ENCODE measurements around the gene RASAL2.

The RASAL2 gene

DNA sequence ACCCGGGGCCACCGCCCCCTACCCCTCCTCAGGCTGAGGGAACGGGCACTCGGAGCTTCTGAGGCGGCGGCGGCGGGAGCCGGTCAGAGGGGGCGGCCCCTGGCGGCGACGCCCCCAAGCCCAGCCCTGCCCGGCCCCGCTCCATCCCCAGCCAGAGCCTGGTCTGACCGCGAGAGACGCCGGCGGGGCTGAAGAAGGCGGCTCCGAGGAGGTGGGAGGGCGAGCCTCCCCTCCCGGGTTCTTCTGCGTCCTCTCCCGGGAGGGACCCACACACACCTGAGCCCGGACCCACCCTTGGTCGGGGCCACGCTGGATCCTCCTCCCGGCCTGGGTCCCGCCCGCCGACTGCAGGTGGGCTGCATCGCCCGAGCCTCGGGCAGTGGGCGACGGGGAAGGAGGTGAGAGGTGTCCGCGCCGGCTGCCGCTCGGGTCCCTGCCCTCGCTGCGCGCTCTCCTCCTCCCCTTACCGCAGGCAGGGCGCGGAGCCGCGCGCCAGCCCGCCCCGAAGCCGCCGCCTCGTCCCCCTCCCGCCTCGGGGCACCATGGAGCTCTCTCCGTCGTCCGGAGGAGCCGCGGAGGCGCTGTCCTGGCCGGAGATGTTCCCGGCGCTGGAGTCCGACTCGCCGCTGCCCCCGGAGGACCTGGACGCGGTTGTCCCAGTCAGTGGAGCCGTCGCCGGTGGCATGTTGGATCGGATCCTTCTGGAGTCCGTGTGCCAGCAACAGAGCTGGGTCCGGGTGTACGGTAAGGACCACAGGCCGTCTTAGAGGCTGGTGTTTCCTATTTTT lies at the start of gene RASAL2:
TSS of gene RASAL2 (plus strand) at position 154 of the 788 bp plus-strand sequence. CDS start at position 543, 389 bp downstream.
- DNase-seq (ENCODE audit: low spot score), result peak; percentile 52

DNA sequence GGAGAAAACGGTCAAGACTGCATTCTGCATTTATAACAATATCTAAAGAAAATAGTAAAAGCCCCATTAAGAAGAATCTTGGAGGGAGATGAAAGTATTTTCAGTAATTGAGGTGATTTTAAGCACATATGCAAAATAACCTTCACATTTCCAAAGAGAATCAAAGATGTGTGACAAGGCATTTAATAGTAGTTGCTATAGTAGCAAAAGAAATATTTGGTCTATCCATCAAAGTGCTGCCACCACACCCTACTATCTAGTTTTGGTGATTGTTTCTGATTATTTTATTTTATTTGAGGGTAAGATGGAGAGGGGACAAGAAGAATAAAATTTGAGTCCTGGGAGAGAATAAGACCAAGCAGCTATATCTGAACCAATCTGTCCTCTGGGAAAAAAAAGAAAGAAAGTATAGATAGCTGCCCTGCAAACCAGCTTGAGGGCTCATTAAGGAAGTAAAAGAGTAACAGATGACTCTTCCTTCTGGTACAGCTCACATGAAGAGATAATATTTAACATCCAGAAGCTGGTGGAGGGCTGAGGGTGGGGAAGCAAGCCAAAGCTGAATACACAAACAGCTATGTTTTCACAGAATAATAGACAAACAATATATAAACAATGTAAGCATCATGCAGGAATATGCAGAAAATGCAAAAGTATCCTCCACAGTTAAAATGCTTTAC lies 47.2 kb upstream of the RASAL2 start:
- no peak for DNase-seq (ENCODE audit: low spot score)

GRCh38 chr1:178047403-178048093 lies 46.4 kb upstream of the RASAL2 start:
- no peak for DNase-seq (ENCODE audit: low spot score)

GRCh38 chr1:178048426-178048825 lies 45.5 kb upstream of the RASAL2 start:
- no peak for DNase-seq (ENCODE audit: low spot score)

- DNase-seq (ENCODE audit: low spot score), result no peak
These were observed 45.0 kb upstream of the RASAL2 start for GRCh38 chr1:178048883-178049282.

DNA sequence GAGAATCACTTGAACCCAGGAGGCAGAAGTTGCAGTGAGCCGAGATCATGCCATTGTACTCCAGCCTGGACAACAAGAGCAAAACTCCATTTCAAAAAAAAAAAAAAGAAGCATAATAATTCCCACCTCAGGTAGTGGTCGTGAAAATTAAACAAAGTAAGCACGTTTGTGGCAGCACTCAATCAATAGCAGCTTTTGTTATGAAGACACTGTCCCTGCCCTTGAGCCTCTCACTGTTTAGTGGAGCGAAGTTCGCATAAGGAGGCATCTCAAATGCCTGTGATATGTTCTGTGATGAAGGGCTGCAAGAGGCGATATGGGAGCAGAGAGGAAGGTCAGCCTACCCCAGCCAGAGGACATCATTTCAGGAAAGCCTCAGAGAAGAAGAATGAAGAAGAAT lies 43.8 kb upstream of the RASAL2 start:
- no peak for DNase-seq (ENCODE audit: low spot score)

DNA sequence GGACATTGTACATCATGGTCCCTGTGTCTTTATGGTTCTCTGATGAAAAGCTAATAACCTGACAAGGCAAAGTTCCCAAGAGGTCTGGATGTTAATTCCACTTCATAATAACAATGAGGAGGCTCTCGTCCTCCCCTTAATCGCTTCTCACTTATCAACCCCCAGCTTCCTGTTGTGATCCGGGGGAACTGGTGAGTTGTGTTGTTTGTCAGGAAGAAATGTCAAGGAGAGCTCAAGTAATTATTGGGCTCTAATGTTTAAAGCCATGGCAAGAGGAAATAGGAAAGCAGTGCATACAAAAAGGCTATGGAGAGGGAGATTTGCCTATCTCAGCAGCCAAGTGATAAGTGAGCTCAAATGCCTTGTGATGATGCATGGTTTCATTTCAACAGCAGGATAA lies 42.8 kb upstream of the RASAL2 start:
- no peak for DNase-seq (ENCODE audit: low spot score)

GRCh38 chr1:178052650-178053461 lies 41.0 kb upstream of the RASAL2 start:
- no peak for DNase-seq (ENCODE audit: low spot score)

- DNase-seq (ENCODE audit: low spot score), result no peak
These were observed 38.8 kb upstream of the RASAL2 start for GRCh38 chr1:178055093-178055492.

GRCh38 chr1:178055779-178056471 lies 38.0 kb upstream of the RASAL2 start:
- no peak for DNase-seq (ENCODE audit: low spot score)

GRCh38 chr1:178057141-178057765 lies 36.7 kb upstream of the RASAL2 start:
- DNase-seq (ENCODE audit: low spot score), result no peak

GRCh38 chr1:178057912-178058534 lies 35.9 kb upstream of the RASAL2 start:
- peak; percentile 53 for DNase-seq (ENCODE audit: low spot score)

DNA sequence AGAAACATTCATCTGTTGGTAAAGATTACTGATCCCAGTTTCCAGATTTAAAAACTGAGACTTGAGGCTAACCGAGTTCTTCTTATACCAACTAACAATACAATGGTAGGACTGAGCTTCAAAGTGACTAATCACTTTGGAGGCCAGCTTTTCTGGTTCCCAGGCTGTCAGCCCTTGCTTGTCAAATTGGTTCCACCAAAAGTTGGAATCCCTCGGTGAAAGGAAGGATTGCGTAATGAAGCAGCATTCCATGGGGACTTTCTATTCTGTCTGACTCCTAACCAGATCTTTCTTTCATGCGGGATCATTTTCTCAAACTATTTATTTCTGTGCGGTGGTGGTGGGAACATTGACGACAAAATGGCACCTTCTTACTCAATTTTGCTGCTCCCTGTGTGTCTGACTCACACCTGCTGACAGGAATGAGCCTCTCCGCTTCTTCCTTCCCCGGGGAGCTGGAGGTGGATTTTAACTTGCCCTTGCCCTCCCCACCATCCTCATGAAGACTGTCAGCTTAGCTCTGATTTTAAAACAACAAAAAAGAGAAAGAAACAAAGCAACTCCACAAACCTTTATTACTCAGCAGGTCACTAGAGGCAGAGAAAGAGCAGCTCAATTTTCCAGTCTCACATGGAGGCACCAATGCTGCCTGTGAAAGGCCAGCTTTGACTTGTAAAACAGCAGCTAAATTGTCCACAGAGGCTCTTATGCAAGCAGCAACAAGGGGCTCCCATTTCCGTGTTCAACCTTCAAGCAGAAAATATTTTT lies 32.9 kb upstream of the RASAL2 start:
- peak; percentile 63 for DNase-seq (ENCODE audit: low spot score)

DNA sequence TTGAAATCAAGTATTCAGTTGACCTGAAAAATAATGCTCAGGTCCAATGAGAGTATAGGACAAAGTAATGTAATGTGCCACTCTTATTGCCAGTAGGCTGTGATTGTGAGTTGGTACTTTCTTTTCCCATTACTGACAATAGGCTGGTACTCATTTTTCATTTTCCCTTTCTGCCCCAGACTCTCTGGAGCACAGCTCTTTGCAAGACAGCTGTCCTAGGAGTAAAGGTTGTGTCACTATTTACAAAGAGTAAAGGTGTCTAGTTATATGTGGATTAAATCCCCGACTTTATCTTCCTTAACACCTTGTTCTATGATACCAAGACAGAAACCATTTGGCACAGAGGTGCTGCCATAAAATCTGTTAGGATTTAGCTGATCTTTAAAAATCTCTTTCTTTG lies 32.3 kb upstream of the RASAL2 start:
- DNase-seq (ENCODE audit: low spot score), result no peak

- no peak for DNase-seq (ENCODE audit: low spot score)
These were observed 29.6 kb upstream of the RASAL2 start for GRCh38 chr1:178064191-178064821.

DNA sequence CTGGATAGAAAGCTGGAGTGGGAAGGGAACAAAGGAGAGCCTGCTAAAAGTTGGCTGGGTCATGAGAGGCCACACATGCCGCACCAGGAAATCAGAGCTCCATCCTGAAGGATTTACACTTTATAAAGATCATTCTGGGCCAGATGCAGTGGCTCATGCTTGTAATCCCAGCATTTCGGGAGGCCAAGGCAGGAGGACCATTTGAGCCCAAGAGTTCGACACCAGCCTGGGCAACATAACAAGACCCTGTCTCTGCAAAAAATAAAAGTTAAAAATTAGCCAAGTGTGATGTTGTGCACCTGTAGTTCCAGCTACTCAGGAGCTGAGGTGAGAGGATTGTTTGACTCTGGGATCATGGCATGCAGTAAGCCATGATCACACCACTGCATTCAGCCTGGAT lies 28.7 kb upstream of the RASAL2 start:
- DNase-seq (ENCODE audit: low spot score), result no peak

DNA sequence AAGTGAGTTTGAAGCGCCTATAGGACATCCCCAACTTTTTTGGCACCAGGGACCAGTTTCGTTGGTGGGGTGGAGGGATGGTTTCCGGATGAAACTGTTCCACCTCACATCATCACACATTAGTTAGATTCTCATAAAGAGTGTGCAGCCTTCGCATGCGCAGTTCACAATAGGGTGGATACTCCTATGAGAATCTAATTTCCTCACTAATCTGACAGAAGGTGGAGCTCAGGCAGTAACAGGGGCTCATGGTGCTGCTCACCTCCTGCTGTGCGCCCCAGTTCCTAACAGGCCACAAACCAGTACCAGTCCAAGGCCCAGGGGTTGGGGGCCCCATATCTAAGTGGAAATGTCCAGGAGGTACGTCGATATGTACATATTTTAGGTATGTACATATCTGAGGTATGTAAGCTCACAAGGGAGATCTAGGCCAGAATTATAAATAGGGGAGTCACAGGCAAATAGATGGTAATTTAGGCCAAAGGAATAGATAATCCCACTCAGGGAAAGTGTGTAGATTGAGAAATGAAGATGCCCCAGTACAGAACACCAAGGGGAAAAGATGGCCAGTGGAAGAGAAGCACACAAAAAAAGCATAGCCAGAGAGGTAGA lies 27.5 kb upstream of the RASAL2 start:
- DNase-seq (ENCODE audit: low spot score), result no peak

DNA sequence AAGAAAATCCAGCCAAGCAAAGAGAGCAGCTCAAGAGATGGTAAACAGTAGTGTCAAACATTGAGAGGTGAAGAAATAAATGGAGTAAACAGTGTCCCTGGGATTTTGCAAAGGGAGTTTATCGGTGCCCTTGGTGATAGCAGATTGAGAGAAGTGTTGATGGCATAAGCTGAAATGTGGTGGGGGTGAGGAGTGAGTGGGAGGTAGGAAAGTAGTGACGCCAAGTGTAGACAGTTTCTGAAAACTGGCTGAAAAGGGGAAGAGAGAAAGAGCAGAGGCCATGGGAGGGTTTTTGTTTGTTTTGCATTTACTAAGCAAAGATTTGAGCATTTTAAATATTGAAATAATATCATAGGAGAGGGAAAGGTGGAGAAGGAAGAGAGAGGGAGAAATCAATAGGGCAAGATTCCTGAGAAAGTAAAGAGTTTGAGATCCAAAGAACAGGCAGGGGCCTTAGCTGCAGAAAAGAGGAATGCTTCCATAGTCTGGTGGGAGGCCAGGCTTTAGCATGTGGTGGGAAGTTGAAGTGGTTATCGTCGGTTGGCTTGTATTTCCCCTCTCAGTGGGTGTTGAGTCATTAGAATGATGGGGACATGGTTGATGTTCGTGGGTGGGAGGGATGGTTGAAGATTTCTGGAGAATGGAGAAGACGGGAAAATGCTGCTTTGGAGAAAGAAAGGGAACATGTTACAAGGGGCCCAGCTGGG lies 26.8 kb upstream of the RASAL2 start:
- no peak for DNase-seq (ENCODE audit: low spot score)

All from putamen (tissue), 1 donor.